Mesenchymal stem cell (in vitro differentiated cells and primary cell): ENCODE results near the gene ATP1A2.

ENCODE experiments used
- DNase-seq: peaks from one replicate; pipeline ENCODE4 v3.0.0-alpha.2; 2013
- H2AFZ ChIP-seq: one replicate; pipeline ENCODE4 v1.6.1; 2013; ENCODE audit warnings: low read depth, mild to moderate bottlenecking, control low read depth, inconsistent platforms, low read length, moderate library complexity
- H2AK5ac ChIP-seq: 2 replicates; pipeline ENCODE4 v1.6.1; 2013; ENCODE audit warnings: low read length, moderate library complexity, mild to moderate bottlenecking, inconsistent platforms; ENCODE audit not compliant: severe bottlenecking
- H2BK120ac ChIP-seq: one replicate; pipeline ENCODE4 v1.6.1; 2013; ENCODE audit warnings: low read depth, mild to moderate bottlenecking, inconsistent platforms, low read length, moderate library complexity
- H2BK12ac ChIP-seq, 2 experiments: one replicate each; pipeline ENCODE4 v1.6.1; 2013; ENCODE audit warnings: inconsistent platforms in 2 of 2, low read length in 2 of 2, mild to moderate bottlenecking in 2 of 2, moderate library complexity in 2 of 2, control low read depth in 1 of 2
- H2BK15ac ChIP-seq: one replicate; pipeline ENCODE4 v1.6.1; 2013; ENCODE audit warnings: mild to moderate bottlenecking, low read depth, inconsistent platforms; ENCODE audit not compliant: poor library complexity, severe bottlenecking
- H2BK5ac ChIP-seq: 2 replicates; pipeline ENCODE4 v1.6.1; 2013; ENCODE audit warnings: low read depth, mild to moderate bottlenecking, low read length, control low read depth, inconsistent platforms; ENCODE audit not compliant: poor library complexity, severe bottlenecking
- H3K14ac ChIP-seq, 2 experiments: one replicate each; pipeline ENCODE4 v1.6.1; 2013; ENCODE audit warnings: inconsistent platforms in 2 of 2, low read length in 2 of 2, control low read depth in 1 of 2, mild to moderate bottlenecking in 1 of 2, moderate library complexity in 1 of 2
- H3K18ac ChIP-seq, 2 experiments: one replicate each; pipeline ENCODE4 v1.6.1; 2013; ENCODE audit warnings: inconsistent platforms in 2 of 2, low read length in 2 of 2, control low read depth in 1 of 2, low read depth in 1 of 2, mild to moderate bottlenecking in 1 of 2
- H3K23ac ChIP-seq, 2 experiments: one replicate each; pipeline ENCODE4 v1.6.1; 2013; ENCODE audit warnings: inconsistent platforms in 2 of 2, low read length in 2 of 2, mild to moderate bottlenecking in 2 of 2, moderate library complexity in 2 of 2, control low read depth in 1 of 2
- H3K27ac ChIP-seq: 2 replicates; pipeline ENCODE4 v1.5.1; 2013; ENCODE audit warnings: mild to moderate bottlenecking, moderate library complexity, low read length, control low read depth, inconsistent platforms; ENCODE audit not compliant: poor library complexity, severe bottlenecking
- H3K27me3 ChIP-seq, 2 experiments: 2 replicates each; pipeline versions ENCODE4 v1.6.1 to v1.7.0; 2013; ENCODE audit warnings: low read length in 2 of 2, mild to moderate bottlenecking in 2 of 2, moderate library complexity in 2 of 2, control low read depth in 1 of 2, inconsistent platforms in 1 of 2; ENCODE audit not compliant: control insufficient read depth in 1 of 2, insufficient read depth in 1 of 2
- H3K36me3 ChIP-seq, 2 experiments: 2 replicates each; pipeline versions ENCODE4 v1.6.1 to v1.7.0; 2013; ENCODE audit warnings: low read length in 2 of 2, control low read depth in 1 of 2, inconsistent platforms in 1 of 2, low read depth in 1 of 2, mild to moderate bottlenecking in 1 of 2; ENCODE audit not compliant: insufficient read depth in 2 of 2, control insufficient read depth in 1 of 2
- H3K4ac ChIP-seq, 2 experiments: one replicate each; pipeline ENCODE4 v1.6.1; 2013; ENCODE audit warnings: inconsistent platforms in 2 of 2, low read length in 2 of 2, mild to moderate bottlenecking in 2 of 2, moderate library complexity in 2 of 2, control low read depth in 1 of 2, low read depth in 1 of 2
- H3K4me1 ChIP-seq: 2 replicates; pipeline ENCODE4 v1.6.1; 2013; ENCODE audit warnings: low read depth, low read length, control low read depth; ENCODE audit not compliant: control insufficient read depth, insufficient read depth
- H3K4me2 ChIP-seq: 2 replicates; pipeline ENCODE4 v1.6.1; 2013; ENCODE audit warnings: low read length, mild to moderate bottlenecking, inconsistent platforms; ENCODE audit not compliant: poor library complexity, severe bottlenecking
- H3K4me3 ChIP-seq, 2 experiments: 2 replicates each; pipeline versions ENCODE4 v1.5.1 to v1.7.0; 2013; ENCODE audit warnings: low read length in 2 of 2, mild to moderate bottlenecking in 2 of 2, control low read depth in 1 of 2, low read depth in 1 of 2; ENCODE audit not compliant: insufficient read depth in 1 of 2
- H3K79me1 ChIP-seq: replicated peaks from 2 replicates; pipeline ENCODE4 v1.6.1; 2013; ENCODE audit warnings: mild to moderate bottlenecking, control low read depth, low read length, inconsistent platforms; ENCODE audit not compliant: poor library complexity, severe bottlenecking
- H3K9ac ChIP-seq: 2 replicates; pipeline ENCODE4 v1.7.0; 2013; ENCODE audit warnings: mild to moderate bottlenecking, low read length, moderate library complexity
- H3K9me3 ChIP-seq: 2 replicates; pipeline ENCODE4 v1.7.0; 2013; ENCODE audit warnings: mild to moderate bottlenecking, low read length; ENCODE audit not compliant: control insufficient read depth
- H4K8ac ChIP-seq: one replicate; pipeline ENCODE4 v1.6.1; 2013; ENCODE audit warnings: inconsistent platforms, mild to moderate bottlenecking, low read length, moderate library complexity
- H4K91ac ChIP-seq: one replicate; pipeline ENCODE4 v1.6.1; 2013; ENCODE audit warnings: mild to moderate bottlenecking, low read length, inconsistent platforms
- WGBS: methylation state at CpG from one replicate; pipeline ENCODE4 v1.1.7; 2013; ENCODE audit warnings: mixed read lengths; 5-methylcytosine and 5-hydroxymethylcytosine counted together

Gene ATP1A2

GRCh38 chr1:160156361-160156760, 40.8 kb downstream of the ATP1A2 start:
- no peak overlapping the region for H2AFZ ChIP-seq
- H3K23ac ChIP-seq = no peak overlapping the region
- H4K8ac ChIP-seq = no peak overlapping the region
- peaks cover 5 to 12% of the 10 kb centered on the region in 2 experiments for H3K27me3 ChIP-seq
- no peaks in the 10 kb centered on the region for H3K36me3 ChIP-seq
- no peak overlapping the region for H2AK5ac ChIP-seq
- H2BK120ac ChIP-seq = no peak overlapping the region
- H3K79me1 ChIP-seq = no peaks in the 10 kb centered on the region
- H3K9me3 ChIP-seq = no peaks in the 10 kb centered on the region
- H3K9ac ChIP-seq = no peak overlapping the region
- no peak overlapping the region for H4K91ac ChIP-seq
- H3K4me3 ChIP-seq = no peak overlapping the region
- no peak overlapping the region for H3K14ac ChIP-seq
- no peak overlapping the region for H2BK15ac ChIP-seq
- H3K4me1 ChIP-seq = no peaks in the 10 kb centered on the region
- no peak for DNase-seq
- no peak overlapping the region for H3K18ac ChIP-seq
- H3K27ac ChIP-seq = no peak overlapping the region
- H3K4ac ChIP-seq = no peak overlapping the region
- whole genome bisulfite sequencing = 82% methylated on average over 3 of the region's 5 CpGs
- H2BK12ac ChIP-seq = no peak overlapping the region
- H2BK5ac ChIP-seq = no peak overlapping the region
- H3K4me2 ChIP-seq = no peak overlapping the region

GRCh38 chr1:160157174-160157573, 41.6 kb downstream of the ATP1A2 start:
- Histone ChIP-seq H3K27ac (no peak overlapping the region), H2BK120ac (no peak overlapping the region), H2AK5ac (no peak overlapping the region), H3K4ac (no peak overlapping the region), H4K91ac (no peak overlapping the region), H3K9ac (no peak overlapping the region), H3K18ac (no peak overlapping the region), H3K4me2 (no peak overlapping the region), H3K79me1 (no peaks in the 10 kb centered on the region), H4K8ac (no peak overlapping the region), H3K9me3 (no peaks in the 10 kb centered on the region), H2BK5ac (no peak overlapping the region), H3K36me3 (no peaks in the 10 kb centered on the region), H3K14ac (no peak overlapping the region), H3K27me3 (peaks cover 5 to 15% of the 10 kb centered on the region in 2 experiments), H3K4me3 (no peak overlapping the region), H2AFZ (no peak overlapping the region), H3K23ac (no peak overlapping the region), H2BK12ac (no peak overlapping the region), H2BK15ac (no peak overlapping the region), H3K4me1 (no peaks in the 10 kb centered on the region)
- DNase-seq = no peak
- 100% methylated on average over 2 of the region's 4 CpGs for WGBS

- H3K27me3 ChIP-seq = peaks cover 3 to 15% of the 10 kb centered on the region in 2 experiments
- DNase-seq = no peak
- H3K23ac ChIP-seq = no peak overlapping the region
- H2AK5ac ChIP-seq = no peak overlapping the region
- H3K36me3 ChIP-seq = no peaks in the 10 kb centered on the region
- no peaks in the 10 kb centered on the region for H3K9me3 ChIP-seq
- no peak overlapping the region for H3K14ac ChIP-seq
- H2AFZ ChIP-seq = no peak overlapping the region
- no peak overlapping the region for H3K4ac ChIP-seq
- no peak overlapping the region for H3K27ac ChIP-seq
- H2BK12ac ChIP-seq = no peak overlapping the region
- no peak overlapping the region for H3K9ac ChIP-seq
- H3K4me2 ChIP-seq = no peak overlapping the region
- H3K18ac ChIP-seq = no peak overlapping the region
- H4K8ac ChIP-seq = no peak overlapping the region
- H3K4me3 ChIP-seq = no peak overlapping the region
- no peak overlapping the region for H2BK5ac ChIP-seq
- H2BK15ac ChIP-seq = no peak overlapping the region
- H4K91ac ChIP-seq = no peak overlapping the region
- H3K4me1 ChIP-seq = peaks cover 4% of the 10 kb centered on the region
- 88% methylated on average over 2 of the region's 3 CpGs for WGBS
- no peak overlapping the region for H2BK120ac ChIP-seq
- H3K79me1 ChIP-seq = no peaks in the 10 kb centered on the region
These were observed 42.5 kb downstream of the ATP1A2 start for GRCh38 chr1:160158031-160158430.

GRCh38 chr1:160158534-160158933, 43.0 kb downstream of the ATP1A2 start:
- H3K4me2 ChIP-seq = no peak overlapping the region
- H2AFZ ChIP-seq = no peak overlapping the region
- H3K9ac ChIP-seq = no peak overlapping the region
- no peak overlapping the region for H3K4ac ChIP-seq
- H3K4me3 ChIP-seq = no peak overlapping the region
- H4K91ac ChIP-seq = no peak overlapping the region
- no peak overlapping the region for H2AK5ac ChIP-seq
- DNase-seq = no peak
- no peaks in the 10 kb centered on the region for H3K9me3 ChIP-seq
- no peak overlapping the region for H3K23ac ChIP-seq
- no peak overlapping the region for H3K14ac ChIP-seq
- 71% methylated on average over 3 of the region's 4 CpGs for WGBS
- H2BK15ac ChIP-seq = no peak overlapping the region
- H2BK120ac ChIP-seq = no peak overlapping the region
- peaks cover 0 to 15% of the 10 kb centered on the region in 2 experiments for H3K27me3 ChIP-seq
- H3K4me1 ChIP-seq = peaks cover 4% of the 10 kb centered on the region
- H3K36me3 ChIP-seq = no peaks in the 10 kb centered on the region
- no peak overlapping the region for H3K27ac ChIP-seq
- no peaks in the 10 kb centered on the region for H3K79me1 ChIP-seq
- no peak overlapping the region for H2BK12ac ChIP-seq
- H3K18ac ChIP-seq = no peak overlapping the region
- no peak overlapping the region for H4K8ac ChIP-seq
- no peak overlapping the region for H2BK5ac ChIP-seq
